ENCODE measurements around the gene LMTK3.

The LMTK3 gene

DNA sequence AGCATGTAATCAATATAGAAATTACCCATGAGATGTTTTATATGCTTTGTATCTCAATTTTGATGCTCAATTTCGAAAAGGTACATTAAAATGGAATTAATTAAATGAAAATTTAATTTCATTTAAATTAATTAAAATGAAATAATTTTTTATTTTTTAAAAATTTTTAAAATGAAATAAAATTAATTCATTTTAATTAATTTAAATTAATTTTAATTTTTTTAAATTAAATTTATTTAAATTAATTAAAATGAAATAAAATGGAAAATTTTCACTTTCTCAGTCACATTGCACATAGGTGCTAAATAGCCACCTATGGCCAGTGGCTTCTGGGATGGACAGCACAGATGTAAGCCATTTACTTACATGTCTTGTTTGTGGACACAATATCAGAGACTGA, 36.1 kb upstream of the LMTK3 start:
- Histone ChIP-seq H3K27me3 (ENCODE audit: insufficient read depth, low read length, poor library complexity) (no peaks in the 10 kb centered on the region), H3K4me3 (ENCODE audit: low read depth in 1 of 2, low read length in 2 of 2) (no peak overlapping the region), H3K36me3 (ENCODE audit: insufficient read depth, low read length) (no peaks in the 10 kb centered on the region), H3K9ac (ENCODE audit: low read depth, low read length) (no peak overlapping the region), H4K20me1 (ENCODE audit: insufficient read depth, low read length) (no peaks in the 10 kb centered on the region), H3K4me1 (ENCODE audit: insufficient read depth, low read length) (no peaks in the 10 kb centered on the region), H3K4me2 (ENCODE audit: insufficient read depth, low read length) (no peak overlapping the region), H3K9me3 (ENCODE audit: insufficient read depth, low read length, severe bottlenecking) (no peaks in the 10 kb centered on the region), H3K27ac (ENCODE audit: low read length) (no peak overlapping the region), H3K79me2 (ENCODE audit: insufficient read depth, low read length) (no peaks in the 10 kb centered on the region), H2AFZ (ENCODE audit: low read depth, low read length) (no peak overlapping the region)
- no peak for TF ChIP-seq EZH2 (IDR thresholded peaks at IDR 0.05; ENCODE audit: borderline replicate concordance, low read depth, low read length, severe bottlenecking)
- no peak for TF ChIP-seq CTCF (IDR thresholded peaks at IDR 0.05; ENCODE audit: borderline replicate concordance, extremely low read depth, low read length, poor library complexity, severe bottlenecking)
- ATAC-seq (ENCODE audit: insufficient read depth, low read depth) = no peak
- no peak for DNase-seq

DNA sequence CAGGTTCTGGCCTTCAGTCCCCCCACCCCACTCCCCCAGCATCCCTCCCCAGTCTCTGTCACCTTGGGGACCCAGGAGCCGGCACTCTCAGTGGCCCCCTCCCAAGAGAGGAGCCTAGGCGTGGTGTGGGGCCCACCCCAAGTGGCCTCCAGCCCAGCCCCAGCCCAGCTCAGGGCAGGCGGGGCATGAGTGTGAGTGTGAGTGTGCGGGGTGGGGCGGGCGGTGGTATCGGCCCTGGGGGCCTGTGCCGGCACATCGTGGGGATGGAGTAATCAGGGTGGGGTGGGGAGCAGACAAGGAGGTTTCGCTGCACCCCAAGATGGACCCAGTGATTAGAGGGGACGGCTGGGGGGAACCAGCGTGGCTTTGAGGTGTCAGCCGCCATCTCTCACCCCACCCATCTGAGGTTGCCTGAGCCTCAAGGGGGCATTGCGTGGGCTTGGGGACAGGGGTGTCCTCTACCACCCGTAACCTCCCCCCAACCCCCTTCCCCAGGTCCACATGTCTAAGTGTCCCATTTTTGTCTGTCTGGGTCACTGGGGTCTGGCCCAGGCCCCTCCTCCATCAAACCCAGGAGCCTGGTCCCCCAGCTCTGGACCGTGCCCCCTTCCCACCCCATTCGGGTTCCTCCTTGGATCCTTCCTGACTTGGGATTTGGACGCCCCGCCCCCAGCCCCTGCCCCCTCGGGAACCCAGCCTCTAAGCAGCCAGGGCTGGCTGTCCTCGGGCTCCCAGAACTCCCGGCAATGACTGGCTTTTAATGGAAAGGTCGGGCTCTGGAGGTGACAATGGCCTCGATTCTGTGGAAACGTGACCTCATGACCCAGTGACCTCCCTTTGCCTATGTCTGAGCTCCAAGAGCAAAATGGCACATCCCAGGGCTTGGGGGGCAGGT, 33.5 kb upstream of the LMTK3 start:
- no peak for ATAC-seq (ENCODE audit: insufficient read depth, low read depth)

GRCh38 chr19:48543121-48543710, 31.6 kb upstream of the LMTK3 start:
- TF ChIP-seq CTCF (IDR thresholded peaks at IDR 0.05; ENCODE audit: borderline replicate concordance, extremely low read depth, low read length, poor library complexity, severe bottlenecking) (no peak), EZH2 (IDR thresholded peaks at IDR 0.05; ENCODE audit: borderline replicate concordance, low read depth, low read length, severe bottlenecking) (no peak)
- Histone ChIP-seq H2AFZ (ENCODE audit: low read depth, low read length) (no peak overlapping the region), H3K4me3 (ENCODE audit: low read depth in 1 of 2, low read length in 2 of 2) (no peak overlapping the region), H3K9ac (ENCODE audit: low read depth, low read length) (no peak overlapping the region), H3K27ac (ENCODE audit: low read length) (no peak overlapping the region), H3K4me1 (ENCODE audit: insufficient read depth, low read length) (no peaks in the 10 kb centered on the region), H3K4me2 (ENCODE audit: insufficient read depth, low read length) (no peak overlapping the region), H4K20me1 (ENCODE audit: insufficient read depth, low read length) (no peaks in the 10 kb centered on the region), H3K27me3 (ENCODE audit: insufficient read depth, low read length, poor library complexity) (no peaks in the 10 kb centered on the region), H3K36me3 (ENCODE audit: insufficient read depth, low read length) (no peaks in the 10 kb centered on the region), H3K9me3 (ENCODE audit: insufficient read depth, low read length, severe bottlenecking) (no peaks in the 10 kb centered on the region), H3K79me2 (ENCODE audit: insufficient read depth, low read length) (no peaks in the 10 kb centered on the region)
- DNase-seq (no peak), ATAC-seq (ENCODE audit: insufficient read depth, low read depth) (no peak)

More for the DNA sequence above, 33.5 kb upstream of the LMTK3 start:
- Histone ChIP-seq H3K4me1 (ENCODE audit: insufficient read depth, low read length) (no peaks in the 10 kb centered on the region), H3K4me3 (ENCODE audit: low read depth in 1 of 2, low read length in 2 of 2) (no peak overlapping the region), H3K27me3 (ENCODE audit: insufficient read depth, low read length, poor library complexity) (no peaks in the 10 kb centered on the region), H3K4me2 (ENCODE audit: insufficient read depth, low read length) (no peak overlapping the region), H3K9me3 (ENCODE audit: insufficient read depth, low read length, severe bottlenecking) (no peaks in the 10 kb centered on the region), H3K27ac (ENCODE audit: low read length) (no peak overlapping the region), H4K20me1 (ENCODE audit: insufficient read depth, low read length) (no peaks in the 10 kb centered on the region), H3K79me2 (ENCODE audit: insufficient read depth, low read length) (no peaks in the 10 kb centered on the region), H3K36me3 (ENCODE audit: insufficient read depth, low read length) (no peaks in the 10 kb centered on the region), H2AFZ (ENCODE audit: low read depth, low read length) (no peak overlapping the region), H3K9ac (ENCODE audit: low read depth, low read length) (no peak overlapping the region)
- DNase-seq = no peak
- TF ChIP-seq CTCF (IDR thresholded peaks at IDR 0.05; ENCODE audit: borderline replicate concordance, extremely low read depth, low read length, poor library complexity, severe bottlenecking) (no peak), EZH2 (IDR thresholded peaks at IDR 0.05; ENCODE audit: borderline replicate concordance, low read depth, low read length, severe bottlenecking) (no peak)

Data from DND-41 (cell line).